Measurements from ENCODE around the gene SCAP.
"Not testable (repeated sequence)": the region's sequence is repeated elsewhere in the genome, so short reads cannot be mapped to it uniquely, and the experiment has no call there.

The SCAP gene

DNA sequence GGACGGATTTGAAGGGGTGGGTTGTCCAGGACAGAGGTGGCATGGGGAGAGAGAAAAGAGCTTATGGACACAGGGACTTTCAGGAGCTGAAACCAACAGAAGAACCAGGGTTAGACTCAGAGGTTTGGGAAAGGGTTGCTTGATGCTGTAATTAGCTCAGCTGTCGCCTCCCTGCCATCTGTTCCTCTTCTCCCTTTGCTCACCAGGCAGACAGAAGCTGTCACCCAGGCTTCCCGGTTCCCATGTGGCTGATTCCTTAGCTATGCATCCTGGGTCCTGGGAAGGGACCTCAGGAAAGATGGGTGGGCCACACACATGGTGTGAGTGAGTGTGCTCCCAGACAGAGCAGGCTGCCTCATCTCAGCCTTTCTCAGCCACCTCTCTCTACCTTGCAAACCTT lies 80.9 kb downstream of the SCAP start:
- no peak for DNase-seq (ENCODE audit: low spot score)

DNA sequence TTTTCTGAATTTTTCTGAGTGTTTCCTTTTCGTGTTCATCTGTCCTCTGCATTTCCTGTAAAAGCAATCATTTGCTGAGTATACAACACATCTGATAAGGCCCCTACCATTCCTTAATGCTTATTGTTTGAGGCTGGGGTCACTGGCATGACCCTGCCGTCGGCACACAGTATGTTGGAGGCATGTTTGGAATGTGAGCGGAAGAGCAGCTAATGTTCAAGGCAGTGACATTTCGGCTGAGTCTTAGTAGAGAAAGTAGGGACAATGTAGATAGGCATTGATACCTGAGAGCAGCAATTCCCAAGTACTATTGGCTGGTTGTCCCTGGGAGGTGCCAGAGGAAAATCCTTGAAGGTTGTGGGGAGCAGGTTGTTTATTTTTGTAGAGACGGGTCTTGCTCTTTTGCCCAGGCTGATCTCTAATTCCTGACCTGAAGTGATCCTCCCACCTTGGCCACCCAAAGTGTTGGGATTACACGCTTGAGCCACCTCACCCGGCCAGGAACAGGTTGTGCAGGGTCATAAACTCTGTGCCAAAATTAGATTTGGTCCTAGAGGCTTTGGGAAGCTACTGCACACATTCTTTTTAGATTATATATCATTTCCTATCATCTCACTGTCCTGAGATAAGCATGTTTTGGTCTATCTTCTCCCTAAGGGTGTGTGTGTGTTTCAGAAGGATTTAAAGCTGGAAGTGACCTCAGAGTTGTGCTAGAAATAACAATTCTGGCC lies 81.4 kb downstream of the SCAP start:
- DNase-seq (ENCODE audit: low spot score): no peak

DNA sequence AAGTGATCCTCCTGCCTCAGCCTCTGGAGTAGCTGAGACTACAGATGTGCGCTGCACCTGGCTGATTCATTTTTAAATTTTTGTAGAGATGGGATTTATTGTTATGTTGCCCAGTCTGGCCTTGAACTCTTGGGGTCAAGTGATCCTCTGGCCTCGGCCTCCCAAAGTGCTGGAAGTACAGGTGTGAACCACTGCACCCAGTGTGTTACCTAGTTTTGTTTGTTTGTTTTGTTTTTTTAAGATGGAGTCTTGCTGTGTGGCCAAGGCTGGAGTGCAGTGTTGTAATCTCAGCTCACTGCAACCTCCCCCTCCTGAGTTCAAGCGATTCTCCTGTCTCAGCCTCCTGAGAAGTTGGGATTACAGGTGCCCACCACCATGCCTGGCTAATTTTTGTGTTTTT lies 82.8 kb downstream of the SCAP start:
- no peak for DNase-seq (ENCODE audit: low spot score)

DNA sequence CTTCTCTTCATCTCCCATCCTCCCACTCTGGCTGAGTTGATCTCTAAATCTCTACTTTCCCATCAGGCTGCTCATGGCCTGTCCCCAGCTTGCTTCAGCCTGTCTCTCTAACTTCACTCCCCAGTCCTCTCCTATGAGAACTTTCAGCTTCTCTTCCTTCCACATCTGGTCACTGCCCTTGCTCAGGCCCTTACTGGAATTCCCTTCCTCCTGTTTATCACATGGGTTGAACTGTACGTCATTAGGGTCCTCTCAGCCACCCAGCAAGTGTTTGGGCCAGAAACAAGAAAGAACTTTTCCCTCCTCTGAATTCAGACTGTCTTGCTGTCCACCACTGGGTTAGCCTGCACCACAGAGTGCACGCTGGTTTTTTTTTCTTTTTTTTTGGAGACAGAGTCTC lies 89.9 kb downstream of the SCAP start:
- DNase-seq (ENCODE audit: low spot score): no peak

DNA sequence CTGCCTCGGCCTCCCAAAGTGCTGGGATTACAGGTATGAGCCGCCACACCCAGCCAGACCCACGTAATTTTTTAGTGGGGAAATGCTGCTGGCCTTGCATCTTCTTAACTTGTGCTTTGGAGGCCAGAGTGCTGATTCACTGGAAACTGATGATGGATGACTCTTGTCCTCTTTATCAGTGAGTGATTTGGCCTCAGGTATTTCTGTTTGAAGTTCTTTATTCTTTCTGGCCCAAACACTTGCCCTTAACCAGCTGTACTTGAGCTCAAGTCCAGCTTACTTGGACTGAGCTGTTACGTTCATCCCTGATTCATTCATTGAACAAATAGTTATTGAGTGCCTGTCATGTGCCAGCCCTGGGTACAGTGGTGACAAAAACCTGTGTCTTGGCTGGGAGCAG lies 90.7 kb downstream of the SCAP start:
- DNase-seq (ENCODE audit: low spot score): no peak

DNA sequence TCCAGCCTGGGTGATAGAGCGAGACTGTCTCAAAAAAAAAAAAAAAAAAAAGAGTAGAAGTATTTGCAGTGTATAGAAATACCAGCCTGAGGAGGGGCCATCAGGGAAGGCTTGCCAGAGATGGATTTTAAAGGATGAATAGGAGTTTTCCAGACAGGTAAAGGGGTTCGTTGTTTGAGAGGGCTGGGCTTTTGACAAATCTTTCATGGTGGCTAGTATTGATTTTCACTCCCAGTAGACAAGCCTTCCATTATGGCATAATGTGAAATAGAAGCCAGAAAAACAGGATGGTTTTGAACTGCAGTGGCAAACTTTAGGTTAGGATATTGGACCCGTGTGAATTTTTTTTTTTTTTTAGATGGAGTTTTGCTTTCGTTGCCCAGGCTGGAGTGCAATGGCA lies 91.3 kb downstream of the SCAP start:
- no peak for DNase-seq (ENCODE audit: low spot score)

DNA sequence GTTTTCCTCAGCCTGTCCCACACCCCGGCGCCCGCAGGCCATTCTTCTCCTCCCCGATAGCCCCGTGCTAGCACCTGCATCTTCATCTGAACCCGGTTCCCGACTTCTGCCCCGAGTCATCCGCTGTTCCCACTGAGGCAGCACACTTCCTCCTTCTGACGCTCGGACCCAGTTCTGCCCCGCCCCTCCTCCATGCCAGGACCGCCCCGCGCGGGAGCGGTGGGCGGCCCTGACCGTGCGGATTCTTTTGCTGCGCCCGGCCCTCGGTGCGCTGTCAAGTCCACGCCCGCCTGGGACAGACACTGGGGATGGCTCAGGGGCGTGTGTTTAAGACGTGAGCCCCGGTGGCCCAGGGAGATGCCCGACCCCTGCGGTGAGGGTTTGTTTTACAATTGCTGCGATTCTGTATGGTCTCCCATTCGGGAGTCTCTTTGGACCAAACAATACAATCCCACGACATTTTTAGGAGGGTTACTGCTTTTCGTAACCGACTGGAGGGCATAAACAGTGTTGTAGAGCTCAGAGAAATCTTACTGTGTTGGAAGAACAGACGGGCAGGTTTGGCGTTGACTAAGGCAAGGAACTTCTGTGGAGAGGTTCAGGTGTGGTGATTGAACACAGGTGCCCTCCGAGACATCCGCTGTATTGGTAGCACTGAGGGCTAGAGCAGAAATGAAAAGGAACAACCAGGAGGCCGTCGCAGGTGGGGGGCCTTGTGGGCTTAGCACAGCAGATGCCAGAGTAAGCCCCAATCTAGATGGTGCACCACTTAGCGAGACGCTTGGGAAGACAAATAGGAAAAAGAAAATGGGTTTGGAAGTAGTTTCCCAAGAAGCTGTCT lies 94.2 kb downstream of the SCAP start:
- DNase-seq (ENCODE audit: low spot score): peak; percentile 86

DNA sequence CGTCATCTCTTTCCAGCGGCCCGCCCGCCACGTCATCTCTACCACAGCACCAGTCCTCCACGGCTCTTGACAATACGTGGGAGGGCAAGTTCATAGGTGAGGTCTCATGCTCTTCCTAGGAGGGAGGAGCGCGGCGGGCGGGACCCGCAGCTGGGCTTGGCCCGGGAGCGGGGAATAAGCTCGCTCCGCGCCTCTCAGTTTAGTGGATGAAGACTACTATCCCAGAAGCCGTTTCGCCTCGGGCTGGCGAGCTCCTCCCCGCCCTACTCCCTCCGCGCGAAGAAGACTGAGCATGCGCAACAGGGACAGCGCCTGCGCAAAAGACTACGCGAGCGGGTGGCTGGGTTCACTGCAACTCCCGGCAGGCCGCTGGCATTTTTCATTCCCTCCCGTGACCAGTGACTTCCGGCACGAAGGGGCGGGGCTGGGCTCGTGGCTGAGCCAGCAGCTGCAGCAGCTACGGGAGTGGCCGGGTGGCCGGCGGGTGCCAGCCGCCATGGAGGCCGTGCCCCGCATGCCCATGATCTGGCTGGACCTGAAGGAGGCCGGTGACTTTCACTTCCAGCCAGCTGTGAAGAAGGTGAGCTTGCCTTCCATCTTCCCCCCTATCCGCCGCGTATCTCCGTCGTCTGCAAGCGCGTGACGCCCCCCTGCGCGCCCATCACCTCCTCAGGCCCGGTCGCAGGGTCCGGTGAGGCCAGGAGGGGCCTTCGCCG lies 95.0 kb downstream of the SCAP start, which contains the start of gene PTPN23:
TSS of gene PTPN23 (plus strand) at position 421 of the 716 bp plus-strand sequence. CDS start at position 497, 76 bp downstream.
- DNase-seq (ENCODE audit: low spot score): peak; percentile 99

DNA sequence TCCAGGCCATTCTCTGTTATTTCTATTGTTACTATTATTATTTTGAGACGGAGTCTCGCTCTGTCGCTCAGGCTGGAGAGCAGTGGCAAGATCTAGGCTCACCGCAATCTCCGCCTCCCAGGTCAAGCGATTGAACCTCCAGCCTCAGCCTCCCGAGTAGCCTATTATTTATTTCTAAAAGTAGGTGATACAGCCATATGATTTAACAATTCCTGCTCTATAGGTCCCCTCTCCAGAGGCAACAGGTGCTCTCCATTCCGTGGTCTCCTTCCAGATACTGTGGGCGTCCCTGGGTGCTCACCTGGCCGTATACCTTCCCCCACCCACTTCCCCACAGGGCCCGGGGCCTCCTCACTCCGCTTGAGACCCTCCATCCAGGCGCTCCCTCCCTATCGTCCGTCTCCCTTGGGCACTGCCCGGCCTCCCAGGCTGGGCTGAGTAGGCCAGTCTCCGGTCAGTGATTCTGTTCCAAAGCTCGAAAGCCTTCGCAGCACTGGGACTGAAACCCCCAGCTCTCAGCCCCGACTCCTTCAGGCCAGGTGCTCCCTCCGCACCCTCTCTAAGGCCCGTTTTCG lies 95.6 kb downstream of the SCAP start:
- DNase-seq (ENCODE audit: low spot score): no peak

DNA sequence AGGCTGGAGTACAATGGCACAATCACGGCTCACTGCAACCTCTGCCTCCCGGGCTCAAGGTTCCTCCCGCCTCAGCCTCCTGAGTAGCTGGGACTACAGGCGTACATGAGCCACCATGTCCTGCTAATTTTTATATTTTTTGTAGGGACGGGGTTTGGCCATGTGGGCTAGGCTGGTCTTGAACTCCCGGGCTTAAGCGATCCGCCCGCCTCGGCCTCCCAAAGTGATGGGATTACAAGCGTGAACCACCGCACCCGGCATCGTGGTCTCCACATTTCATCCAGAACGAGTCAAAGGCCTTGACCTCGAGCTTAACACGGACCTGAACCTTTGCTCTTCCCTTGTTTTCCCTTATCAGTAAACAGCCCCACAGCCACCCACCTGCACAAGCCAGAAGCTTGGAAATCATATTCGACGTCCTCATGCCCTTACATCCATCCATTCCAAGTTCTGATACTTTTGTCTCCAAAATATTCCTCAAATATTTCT lies 96.3 kb downstream of the SCAP start:
- DNase-seq (ENCODE audit: low spot score): no peak

DNA sequence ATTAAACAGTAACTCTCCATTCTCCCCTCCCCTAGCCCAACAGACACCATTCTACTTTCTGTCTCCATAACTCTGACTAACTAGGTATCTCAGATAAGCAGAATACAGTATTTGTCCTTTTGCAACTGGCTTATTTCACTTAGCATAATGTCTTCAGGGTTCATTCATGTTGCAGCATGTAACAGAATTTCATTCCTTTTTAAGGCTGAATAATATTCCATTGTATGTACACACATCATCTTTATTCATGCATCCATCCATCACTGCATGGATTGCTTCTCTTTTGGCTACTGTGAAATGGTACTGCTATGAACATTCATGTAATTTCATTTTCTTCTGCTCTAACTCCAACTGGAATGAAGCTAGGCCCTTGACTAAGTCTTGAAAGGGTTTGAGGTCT lies 96.9 kb downstream of the SCAP start:
- no peak for DNase-seq (ENCODE audit: low spot score)

DNA sequence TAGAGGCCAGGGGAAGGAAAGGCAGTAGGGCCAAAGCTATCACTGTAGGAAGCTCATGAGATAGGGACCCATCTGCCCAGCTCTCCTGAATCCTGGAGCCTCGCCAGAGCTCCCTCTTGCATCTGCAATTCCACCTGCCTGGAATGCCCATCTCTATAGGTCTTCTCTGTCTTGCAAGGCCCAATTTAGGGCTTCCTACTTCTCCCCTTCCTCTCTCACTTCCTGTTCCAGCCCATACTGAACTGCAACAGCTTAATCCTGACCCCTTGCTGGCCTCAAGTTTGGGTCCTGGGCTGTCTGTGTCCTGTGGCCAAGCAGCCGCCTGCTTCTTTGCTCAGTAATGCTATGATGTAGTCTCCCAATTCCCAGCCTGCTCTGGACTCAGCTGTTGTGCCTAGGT lies 98.6 kb downstream of the SCAP start:
- no peak for DNase-seq (ENCODE audit: low spot score)

DNA sequence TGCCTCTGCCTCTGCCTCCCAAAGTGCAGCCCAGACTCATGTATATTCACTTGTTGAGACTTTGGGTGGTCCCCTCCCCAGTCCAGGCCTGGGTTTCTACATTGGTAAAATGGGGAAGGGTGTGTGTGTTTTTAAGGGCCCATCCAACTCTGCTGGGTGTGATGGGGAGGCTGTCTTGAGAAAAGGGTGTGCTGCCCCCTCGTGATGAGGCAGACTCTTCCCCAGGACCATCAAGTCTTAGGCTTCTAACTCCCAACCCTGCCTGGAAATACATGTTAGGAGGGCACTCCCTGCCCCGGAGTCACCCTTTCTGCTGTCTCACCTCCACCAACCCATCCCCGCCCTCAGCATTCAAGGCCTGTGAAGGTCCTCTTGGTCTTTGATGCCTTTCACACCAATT lies 99.3 kb downstream of the SCAP start:
- DNase-seq (ENCODE audit: low spot score): no peak

DNA sequence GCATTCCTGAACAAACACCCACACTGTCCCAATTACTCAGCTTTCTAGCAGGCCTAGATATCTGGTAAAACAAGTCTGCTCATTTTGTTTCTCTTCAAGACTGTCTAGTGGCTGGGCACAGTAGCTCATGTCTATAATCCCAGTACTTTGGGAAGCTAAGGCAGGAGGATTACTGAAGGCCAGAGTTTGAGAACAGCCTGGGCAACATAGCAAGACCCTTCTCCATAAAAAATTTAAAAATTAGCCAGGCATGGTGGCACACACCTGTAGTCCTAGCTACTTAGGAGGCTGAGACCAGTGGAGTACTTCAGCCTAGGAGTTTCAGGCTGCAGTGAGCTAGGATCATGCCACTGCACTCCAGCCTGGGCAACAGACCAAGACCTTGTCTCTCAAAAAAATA lies 101.2 kb downstream of the SCAP start:
- DNase-seq (ENCODE audit: low spot score): no peak

DNA sequence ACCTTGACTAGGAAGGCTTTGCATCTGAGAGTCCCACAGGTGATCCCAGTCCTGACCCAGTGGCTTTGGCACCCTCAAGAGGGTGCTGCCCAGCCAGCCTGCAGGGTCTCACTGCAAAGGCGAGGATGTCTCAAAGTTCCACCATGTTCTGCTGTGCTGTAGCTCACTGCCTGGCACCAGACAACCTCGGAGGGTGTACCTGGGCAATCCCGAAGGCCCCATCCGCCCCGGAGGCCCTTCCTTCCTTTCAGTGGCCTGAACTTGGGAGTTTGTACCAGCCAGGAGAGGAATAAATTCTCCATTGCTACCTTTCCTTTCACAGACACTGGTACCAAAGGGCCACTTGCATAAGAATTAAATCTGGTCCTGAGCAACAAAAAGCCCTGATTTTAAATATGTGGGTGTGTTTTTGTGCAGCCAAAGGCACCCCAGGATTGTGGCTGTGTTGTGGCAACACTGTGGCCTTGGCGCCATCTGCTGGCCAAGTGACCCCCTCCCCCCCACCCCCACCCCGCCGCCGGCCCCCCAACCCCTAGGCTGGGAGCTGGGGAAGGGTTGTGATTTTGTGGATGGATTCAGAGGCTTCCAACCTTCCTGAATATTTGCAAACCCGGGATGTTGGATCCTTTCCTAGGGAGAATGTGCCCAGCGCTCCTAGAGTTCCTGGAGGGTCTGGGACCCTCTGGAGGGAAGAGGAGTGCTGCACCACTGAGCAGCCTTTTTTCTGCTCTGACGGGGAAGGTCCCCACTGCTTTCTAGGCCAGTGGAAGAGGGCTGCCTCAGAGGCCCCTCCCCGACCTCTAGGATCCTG lies 104.6 kb downstream of the SCAP start:
- peak; percentile 66 for DNase-seq (ENCODE audit: low spot score)

DNA sequence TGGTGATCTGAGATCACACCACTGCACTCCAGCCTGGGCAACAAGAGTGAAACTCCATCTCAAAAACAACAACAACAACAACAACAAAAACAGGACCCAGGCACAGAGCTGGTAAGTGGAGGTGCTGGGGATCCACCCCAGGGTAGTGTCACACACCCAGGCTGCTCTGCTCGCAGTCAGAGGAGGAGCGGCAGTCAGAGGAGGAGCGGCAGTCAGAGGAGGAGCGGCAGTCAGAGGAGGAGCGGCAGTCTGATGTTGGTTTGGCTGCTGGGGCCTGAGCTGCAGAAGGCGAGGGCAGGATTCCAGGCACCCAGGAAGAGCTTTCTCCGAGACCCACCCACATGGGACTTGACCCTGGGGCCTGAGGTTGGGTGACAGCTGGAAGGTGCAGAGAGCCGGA lies 105.7 kb downstream of the SCAP start:
- DNase-seq (ENCODE audit: low spot score): not testable (repeated sequence)

DNA sequence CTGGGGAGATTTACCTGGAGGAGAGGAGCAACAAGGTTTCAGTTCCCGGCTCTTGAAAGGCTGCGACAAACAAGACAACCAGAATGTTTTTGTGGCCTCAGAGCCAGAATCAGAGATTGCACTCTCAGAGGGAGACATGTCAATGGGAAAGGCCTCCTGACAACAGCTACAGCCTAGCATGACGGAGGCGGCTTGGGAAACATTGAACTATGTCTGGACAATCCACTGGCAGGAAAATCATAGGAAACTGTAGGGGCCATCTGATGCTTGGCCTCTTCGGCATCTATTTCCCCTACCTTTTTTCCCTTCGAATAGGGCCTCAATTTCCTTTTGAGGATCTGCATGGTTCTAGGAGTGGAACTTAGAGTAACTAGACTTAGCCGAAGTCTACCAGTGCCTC lies 108.1 kb downstream of the SCAP start:
- DNase-seq (ENCODE audit: low spot score): no peak

DNA sequence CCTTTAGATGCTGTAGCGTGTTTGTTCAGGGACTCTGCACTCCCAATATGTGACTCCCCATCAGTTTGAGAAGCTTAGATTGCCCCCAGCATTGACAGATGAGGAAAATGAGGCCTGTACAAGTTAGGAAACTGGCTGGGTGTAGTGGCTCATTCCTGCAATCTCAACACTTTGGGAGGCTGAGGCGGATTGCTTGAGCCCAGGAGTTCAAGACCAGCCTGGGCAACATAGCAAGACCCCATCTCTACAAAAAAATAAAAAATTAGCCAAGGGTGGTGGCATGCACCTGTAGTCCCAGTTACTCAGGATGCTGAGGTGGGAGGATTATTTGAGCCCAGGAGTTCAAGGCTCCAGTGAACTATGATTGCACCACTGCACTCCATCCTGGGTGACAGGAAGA lies 108.9 kb downstream of the SCAP start:
- no peak for DNase-seq (ENCODE audit: low spot score)

DNA sequence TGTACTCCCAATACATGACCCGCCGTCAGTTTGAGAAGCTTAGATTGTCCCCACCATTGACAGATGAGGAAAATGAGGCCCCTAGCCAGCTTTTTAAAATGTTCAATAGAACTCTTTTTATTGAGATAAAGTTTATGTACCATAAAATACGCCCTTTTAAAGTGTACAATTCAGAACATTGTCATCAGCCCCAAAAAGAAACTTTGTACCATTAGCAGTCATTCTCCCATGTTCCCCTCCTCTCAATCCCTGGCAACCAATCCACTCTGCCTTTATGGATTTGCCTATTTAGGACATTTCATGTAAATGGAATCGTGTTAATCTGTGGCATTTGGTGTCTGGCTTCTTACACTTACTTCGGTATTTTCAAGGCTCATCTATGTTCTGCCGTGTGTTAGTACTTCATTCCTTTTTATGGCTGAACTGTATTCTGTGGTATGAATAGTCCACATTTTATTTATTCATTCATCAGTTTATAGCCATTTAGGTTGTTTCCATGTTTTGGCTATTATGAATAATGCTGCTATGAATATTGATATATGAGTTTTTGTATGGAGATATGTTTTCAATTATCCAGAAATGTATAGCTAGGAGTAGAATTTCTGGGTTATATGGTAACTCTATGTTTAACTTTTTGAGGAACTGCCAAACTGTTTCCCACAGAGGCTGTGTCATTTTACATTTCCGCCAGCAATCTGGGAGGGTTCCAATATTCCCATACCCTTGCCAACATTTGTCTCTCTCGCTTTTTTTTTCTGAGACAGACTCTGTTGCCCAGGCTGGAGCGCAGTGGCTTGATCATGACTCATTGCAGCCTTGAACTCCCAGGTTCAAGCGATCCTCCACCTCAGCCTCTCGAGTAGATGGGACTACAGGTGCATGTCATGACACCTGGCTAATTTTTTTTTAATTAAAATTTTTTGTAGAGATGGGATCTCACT lies 110.3 kb downstream of the SCAP start:
- DNase-seq (ENCODE audit: low spot score): no peak
